ENCODE results near the gene FKBP7.

DNA sequence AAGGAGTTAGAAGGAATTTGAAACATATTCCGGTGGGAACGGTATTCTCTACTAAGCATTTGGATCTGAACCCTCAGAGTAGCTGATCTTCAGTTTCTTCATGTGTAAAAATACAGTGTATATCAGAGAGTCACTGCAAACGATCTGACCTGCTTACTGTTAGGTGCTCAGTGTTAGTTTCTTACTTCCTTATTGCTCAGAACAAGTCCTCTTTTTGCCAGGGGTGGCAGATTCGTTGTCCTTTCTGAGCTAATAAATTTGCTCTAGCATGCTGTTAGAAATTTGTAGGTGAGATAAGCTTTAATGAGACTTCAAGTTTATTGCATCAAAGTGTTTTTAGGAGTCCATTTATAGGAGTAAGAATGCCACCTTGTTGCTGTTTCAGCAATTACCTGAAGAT lies 17.6 kb upstream of the FKBP7 start:
- TF ChIP-seq CTCF (IDR thresholded peaks at IDR 0.05) (no peak), EZH2 (IDR thresholded peaks at IDR 0.05) (no peak)

Data from neural progenitor cell (in vitro differentiated cells).